AG09319 (cell line): ENCODE data around the gene CYP46A1.

Experiments used
- DNase-seq: peaks from one replicate; pipeline ENCODE4 v3.0.0-alpha.2; 2010; ENCODE audit warnings: low read depth; ENCODE audit errors: extremely low read depth
- TF ChIP-seq, protein P1 (sequence below): IDR thresholded peaks from 2 replicates; pipeline ENCODE4 v1.5.1; 2011; ENCODE audit warnings: low read depth, mild to moderate bottlenecking, inconsistent platforms, low read length, moderate library complexity

CYP46A1 gene

DNA sequence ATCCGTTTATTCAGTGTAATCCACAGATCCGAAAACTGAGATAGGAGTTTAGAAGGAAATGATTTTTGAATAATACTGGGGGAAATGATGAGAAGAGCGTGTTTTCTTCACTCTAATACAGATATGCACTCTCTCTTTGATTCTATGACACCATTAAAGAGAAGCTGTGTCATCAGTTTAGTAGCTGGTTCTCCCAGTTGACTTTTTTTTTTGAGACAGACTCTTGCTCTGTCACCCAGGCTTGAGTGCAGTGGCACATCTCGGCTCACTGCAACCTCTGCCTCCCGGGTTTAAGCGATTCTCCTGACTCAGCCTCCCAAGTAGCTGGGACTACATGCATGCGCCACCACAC is 60.8 kb downstream of the CYP46A1 start:
- TF ChIP-seq, protein P1, sequence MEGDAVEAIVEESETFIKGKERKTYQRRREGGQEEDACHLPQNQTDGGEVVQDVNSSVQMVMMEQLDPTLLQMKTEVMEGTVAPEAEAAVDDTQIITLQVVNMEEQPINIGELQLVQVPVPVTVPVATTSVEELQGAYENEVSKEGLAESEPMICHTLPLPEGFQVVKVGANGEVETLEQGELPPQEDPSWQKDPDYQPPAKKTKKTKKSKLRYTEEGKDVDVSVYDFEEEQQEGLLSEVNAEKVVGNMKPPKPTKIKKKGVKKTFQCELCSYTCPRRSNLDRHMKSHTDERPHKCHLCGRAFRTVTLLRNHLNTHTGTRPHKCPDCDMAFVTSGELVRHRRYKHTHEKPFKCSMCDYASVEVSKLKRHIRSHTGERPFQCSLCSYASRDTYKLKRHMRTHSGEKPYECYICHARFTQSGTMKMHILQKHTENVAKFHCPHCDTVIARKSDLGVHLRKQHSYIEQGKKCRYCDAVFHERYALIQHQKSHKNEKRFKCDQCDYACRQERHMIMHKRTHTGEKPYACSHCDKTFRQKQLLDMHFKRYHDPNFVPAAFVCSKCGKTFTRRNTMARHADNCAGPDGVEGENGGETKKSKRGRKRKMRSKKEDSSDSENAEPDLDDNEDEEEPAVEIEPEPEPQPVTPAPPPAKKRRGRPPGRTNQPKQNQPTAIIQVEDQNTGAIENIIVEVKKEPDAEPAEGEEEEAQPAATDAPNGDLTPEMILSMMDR: no peak
- no peak for DNase-seq

DNA sequence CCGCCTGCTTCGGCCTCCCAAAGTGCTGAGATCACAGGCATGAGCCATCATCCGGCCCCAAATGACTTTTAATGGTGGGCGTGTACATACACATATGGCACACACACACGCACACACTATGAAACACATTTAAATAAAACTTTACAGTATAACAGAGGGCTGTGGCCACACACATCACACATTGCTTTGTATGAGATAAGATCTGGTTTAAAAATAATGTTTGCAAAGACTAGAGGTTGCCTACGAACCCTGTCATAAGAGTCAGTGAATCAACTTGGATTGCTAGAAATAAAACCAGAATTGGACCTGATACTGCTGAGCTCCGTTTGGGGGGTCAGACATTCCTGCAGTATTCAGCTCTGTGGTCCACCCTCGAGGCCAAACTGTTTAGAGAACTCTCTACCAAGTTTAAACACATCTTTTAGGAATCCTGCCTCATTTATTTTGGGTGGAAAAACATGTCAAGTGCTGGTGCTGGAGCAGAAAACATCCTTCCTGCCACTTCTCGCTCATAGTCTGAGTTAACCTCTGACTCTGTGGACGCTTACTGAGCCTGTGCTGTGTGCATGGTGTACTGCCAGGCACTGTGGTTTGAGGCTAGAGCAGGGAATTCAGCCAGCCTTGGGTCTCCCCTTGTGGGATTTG is 61.3 kb downstream of the CYP46A1 start:
- TF ChIP-seq, protein P1: no peak
- DNase-seq: no peak

DNA sequence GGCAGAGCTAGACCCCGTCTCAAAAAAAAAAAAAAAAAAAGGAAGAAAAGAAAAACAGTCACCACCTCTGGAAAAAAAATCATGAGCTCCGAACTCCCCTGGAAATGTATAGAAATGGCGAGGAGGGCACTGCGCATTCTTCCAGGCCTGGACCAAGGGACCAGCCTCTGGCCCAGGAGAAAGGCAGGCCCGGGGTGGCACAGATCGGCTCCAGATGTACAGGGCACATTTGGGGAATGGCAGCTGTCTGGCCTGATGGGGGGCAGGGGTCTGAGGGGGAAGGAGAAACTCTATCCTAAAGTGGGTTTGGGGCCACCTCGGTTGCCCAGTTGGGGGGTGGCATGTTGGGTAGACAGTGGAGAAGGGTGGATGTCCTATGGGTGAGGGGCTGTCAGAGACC is 63.1 kb downstream of the CYP46A1 start:
- DNase-seq: no peak
- TF ChIP-seq, protein P1: no peak

DNA sequence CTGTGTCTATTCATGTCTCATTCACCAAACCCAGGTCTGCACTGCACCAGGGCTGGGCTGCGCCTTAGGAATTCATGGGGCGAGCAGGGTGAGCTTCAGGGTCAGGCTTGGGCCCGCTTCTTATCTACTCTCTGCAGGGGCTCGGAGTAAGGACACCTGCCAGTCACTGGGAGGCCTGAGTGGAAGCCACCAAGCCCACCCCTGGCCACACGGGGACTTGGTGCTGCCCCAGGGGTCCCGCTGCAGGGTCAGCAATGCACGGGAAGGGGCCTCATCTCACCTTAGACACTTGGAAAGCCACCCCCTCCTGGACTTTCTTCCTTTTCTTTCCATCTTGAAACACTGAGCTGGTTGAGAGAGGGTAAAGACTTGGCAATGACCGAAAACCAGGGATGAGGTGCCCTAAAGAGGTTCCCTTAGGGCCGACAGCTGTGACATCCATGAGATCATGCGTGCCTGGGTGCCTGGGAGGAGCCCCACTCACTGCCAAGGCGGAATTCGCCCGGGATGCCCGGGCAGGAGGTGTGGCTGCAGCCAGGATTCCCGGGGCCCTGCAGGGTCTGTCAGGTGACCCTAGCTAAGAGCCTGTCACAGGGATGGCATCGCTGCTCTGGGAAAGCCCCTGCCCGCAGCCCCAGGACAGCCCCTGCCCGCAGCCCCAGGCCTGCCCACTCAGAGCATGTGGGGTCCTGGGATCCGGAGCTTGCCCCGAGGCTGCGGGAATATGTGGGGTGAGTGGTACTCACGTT is 63.7 kb downstream of the CYP46A1 start:
- TF ChIP-seq, protein P1: no peak

DNA sequence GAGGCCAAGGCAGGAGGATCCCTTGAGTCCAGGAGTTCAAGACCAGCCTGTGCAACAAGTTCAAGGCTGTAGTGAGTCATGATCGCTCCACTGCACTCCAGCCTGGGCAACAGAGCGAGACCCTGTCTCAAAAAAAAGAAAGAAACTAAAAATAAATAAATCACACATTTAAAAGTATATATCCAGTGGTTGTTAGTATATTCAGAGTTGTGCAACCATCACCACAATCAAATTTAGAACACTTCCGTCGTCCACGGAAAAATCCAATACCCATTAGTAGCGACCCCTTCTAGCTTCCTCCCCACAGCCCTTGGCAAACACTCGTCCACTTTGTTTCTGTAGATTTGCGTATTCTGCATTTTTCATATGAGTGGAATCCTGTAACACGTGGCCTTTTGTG is 64.4 kb downstream of the CYP46A1 start:
- TF ChIP-seq, protein P1: no peak
- no peak for DNase-seq

More for the DNA sequence above, 63.7 kb downstream of the CYP46A1 start:
- no peak for DNase-seq

DNA sequence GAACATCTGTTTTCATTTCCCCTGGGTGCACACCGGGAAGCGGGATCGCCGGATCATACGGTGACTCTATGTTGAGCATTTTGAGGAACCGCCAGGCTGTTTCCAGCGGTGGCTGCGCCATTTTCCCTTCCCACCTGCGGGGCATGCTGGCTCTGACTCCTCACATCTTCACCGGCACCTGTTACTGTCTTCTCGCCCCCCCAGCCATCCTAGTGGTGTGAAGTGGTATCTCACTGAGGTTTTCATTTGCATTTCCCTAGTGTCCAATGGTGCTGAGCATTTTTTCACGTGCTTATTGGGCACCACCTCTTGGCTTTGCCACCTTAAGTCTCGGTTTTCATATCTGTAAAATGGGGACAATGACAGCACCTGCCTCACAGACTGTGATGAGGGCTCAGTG is 65.0 kb downstream of the CYP46A1 start:
- no peak for DNase-seq
- TF ChIP-seq, protein P1: no peak
